Measurements from ENCODE around the gene EEF1AKMT4. TPM values are rescaled to one million over a fixed set of nuclear protein-coding genes. Genes with fewer than 3 reads are reported as not detected.
A peak's percentile ranks its signal among the peaks of the same experiment; 100 is the strongest.
"Not testable (repeated sequence)": the region's sequence is repeated elsewhere in the genome, so short reads cannot be mapped to it uniquely, and the experiment has no call there.

The EEF1AKMT4 gene
- total RNA-seq, 1 donor from 2014 or later = 2.6 TPM

DNA sequence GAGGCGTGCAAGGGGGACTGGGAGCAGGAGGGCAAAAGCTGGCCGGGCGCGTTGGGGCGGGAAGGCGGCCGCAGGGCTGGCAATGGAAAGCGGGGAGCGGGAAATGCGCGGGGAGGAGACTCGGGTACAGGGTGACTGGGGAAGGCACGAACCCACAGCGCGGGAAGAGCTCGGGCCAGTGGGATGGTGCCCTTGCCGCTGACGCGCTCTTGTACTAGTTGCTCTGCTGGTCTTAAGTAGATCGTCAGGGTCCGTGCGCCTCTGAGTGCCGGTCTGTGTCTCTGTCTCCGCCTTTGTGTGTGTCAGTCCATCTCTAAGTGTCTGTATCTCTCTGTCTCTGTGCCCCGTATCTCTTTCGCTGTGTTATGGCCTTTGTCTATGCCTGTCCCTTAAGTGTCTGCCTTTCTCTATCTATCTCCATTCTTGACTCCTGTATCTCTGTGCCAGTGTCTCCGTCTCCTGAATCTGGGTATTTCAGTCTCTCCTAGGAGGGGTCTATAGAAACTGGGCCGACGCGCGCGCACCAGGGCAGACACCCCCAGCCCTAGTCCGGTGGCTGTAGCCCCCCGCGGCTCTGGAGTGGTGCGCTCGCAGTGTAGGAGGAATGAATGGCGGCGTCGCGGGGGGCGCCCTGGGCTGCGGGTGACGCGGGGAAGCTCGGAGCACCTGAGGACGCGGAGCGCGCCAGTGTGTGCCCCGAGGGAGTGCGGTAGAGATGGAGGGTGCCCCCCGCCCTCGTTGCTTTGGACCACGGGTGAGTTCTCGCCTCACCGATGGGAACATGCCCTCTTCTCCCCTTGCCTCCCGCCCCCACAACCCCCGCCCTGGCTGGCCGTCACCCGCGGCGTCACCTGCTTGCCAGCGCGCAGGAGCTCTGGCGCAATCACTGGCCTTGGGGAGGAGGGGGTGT is 12.6 kb downstream of the EEF1AKMT4 start:
- Histone ChIP-seq H3K27me3 (ENCODE audit: low read depth) (peaks cover 67% of the 10 kb centered on the region), H3K4me3 (peak overlapping the region; percentile 59), H3K36me3 (no peaks in the 10 kb centered on the region), H3K9me3 (no peaks in the 10 kb centered on the region), H3K27ac (no peak overlapping the region), H3K4me1 (peaks cover 23% of the 10 kb centered on the region)
- TF ChIP-seq, protein P1, sequence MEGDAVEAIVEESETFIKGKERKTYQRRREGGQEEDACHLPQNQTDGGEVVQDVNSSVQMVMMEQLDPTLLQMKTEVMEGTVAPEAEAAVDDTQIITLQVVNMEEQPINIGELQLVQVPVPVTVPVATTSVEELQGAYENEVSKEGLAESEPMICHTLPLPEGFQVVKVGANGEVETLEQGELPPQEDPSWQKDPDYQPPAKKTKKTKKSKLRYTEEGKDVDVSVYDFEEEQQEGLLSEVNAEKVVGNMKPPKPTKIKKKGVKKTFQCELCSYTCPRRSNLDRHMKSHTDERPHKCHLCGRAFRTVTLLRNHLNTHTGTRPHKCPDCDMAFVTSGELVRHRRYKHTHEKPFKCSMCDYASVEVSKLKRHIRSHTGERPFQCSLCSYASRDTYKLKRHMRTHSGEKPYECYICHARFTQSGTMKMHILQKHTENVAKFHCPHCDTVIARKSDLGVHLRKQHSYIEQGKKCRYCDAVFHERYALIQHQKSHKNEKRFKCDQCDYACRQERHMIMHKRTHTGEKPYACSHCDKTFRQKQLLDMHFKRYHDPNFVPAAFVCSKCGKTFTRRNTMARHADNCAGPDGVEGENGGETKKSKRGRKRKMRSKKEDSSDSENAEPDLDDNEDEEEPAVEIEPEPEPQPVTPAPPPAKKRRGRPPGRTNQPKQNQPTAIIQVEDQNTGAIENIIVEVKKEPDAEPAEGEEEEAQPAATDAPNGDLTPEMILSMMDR (IDR thresholded peaks at IDR 0.05) = no peak
- intact Hi-C loops (cut with DNase I) = no loop called here
- ATAC-seq = peak in 1 of 2 donors; percentile 29
- DNase-seq = no peak

DNA sequence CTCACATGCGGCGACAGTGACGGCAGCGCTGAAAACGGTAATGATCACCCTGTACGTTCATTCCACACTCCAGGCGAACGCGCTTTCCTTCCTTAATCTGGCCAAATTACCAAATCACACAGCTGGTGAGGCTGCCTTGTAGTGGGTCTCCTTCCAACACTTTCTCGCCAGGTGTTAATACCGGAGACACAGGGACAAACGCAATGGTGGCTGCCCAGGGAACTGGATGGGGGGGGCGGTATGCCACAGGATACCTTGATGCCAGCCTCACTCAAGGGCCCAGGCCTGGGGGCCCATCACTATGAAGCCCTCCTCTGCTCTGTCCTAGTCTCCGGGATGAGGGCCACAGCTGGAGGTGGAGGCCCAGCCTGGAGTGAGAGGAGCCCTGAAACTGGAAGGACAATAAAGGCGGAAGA is 13.3 kb downstream of the EEF1AKMT4 start:
- Histone ChIP-seq H3K27ac (no peak overlapping the region), H3K36me3 (no peaks in the 10 kb centered on the region), H3K9me3 (no peaks in the 10 kb centered on the region), H3K4me3 (no peak overlapping the region), H3K4me1 (peaks cover 23% of the 10 kb centered on the region), H3K27me3 (ENCODE audit: low read depth) (peaks cover 67% of the 10 kb centered on the region)
- TF ChIP-seq, protein P1 (IDR thresholded peaks at IDR 0.05) = no peak
- DNase-seq = no peak
- ATAC-seq = no peak
- intact Hi-C loops (cut with DNase I) = no loop called here

GRCh38 chr3:184267249-184267648 is 17.8 kb downstream of the EEF1AKMT4 start:
- H3K27ac ChIP-seq; H3K4me1 ChIP-seq; H3K36me3 ChIP-seq; DNase-seq; H3K9me3 ChIP-seq; H3K4me3 ChIP-seq; ATAC-seq; intact Hi-C loops (cut with DNase I): not testable (repeated sequence)
- H3K27me3 ChIP-seq (ENCODE audit: low read depth) = peaks cover 54% of the 10 kb centered on the region

DNA sequence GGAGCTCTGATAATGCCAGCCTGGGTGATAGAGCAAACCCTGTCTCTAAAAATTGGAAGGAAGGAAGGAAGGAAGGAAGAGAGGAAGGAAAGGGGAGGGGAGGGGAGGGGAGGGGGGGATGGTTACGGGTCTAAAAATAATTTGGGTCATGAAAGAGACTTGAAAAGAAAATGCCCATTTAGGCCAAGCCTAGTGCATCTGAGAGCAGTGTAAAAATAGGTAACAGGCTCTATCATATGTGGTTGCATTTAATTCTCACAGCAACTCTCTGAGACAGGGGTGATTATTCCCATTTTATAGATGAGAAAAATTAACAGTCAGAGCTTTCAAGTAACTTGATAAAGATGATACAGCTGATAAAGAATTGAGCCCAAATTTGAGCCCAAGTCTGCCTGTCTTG is 22.8 kb downstream of the EEF1AKMT4 start:
- Histone ChIP-seq H3K27ac (no peak overlapping the region), H3K4me1 (no peaks in the 10 kb centered on the region), H3K9me3 (no peaks in the 10 kb centered on the region), H3K36me3 (no peaks in the 10 kb centered on the region), H3K27me3 (ENCODE audit: low read depth) (peaks cover 50% of the 10 kb centered on the region), H3K4me3 (no peak overlapping the region)
- TF ChIP-seq, protein P1 (IDR thresholded peaks at IDR 0.05) = no peak
- no peak for ATAC-seq
- intact Hi-C loops (cut with DNase I) = no loop called here
- DNase-seq = no peak

- no peak overlapping the region for H3K27ac ChIP-seq
- no peaks in the 10 kb centered on the region for H3K4me1 ChIP-seq
- no peak overlapping the region for H3K4me3 ChIP-seq
- H3K36me3 ChIP-seq = no peaks in the 10 kb centered on the region
- TF ChIP-seq, protein P1 (IDR thresholded peaks at IDR 0.05) = no peak
- H3K27me3 ChIP-seq (ENCODE audit: low read depth) = peaks cover 40% of the 10 kb centered on the region
- ATAC-seq (no peak), DNase-seq (no peak)
- H3K9me3 ChIP-seq = no peaks in the 10 kb centered on the region
- intact Hi-C loops (cut with DNase I) = no loop called here
These were observed 25.9 kb downstream of the EEF1AKMT4 start for GRCh38 chr3:184275381-184275701.
